SU-DHL-6 (cell line): ENCODE data around the gene SLX4.

Experiments used
- H2AFZ ChIP-seq: fragments of 200-600 bp; sonication (generic); 2 replicates; pipeline ENCODE4 v1.6.1; 2014; ENCODE audit warnings: low read depth, mild to moderate bottlenecking, moderate library complexity, mixed read lengths, antibody characterized with exemption, low read length; ENCODE audit not compliant: severe bottlenecking
- H3F3A ChIP-seq: fragments of 200-600 bp; shearing (Covaris generic); 2 replicates; pipeline ENCODE4 v1.6.0; 2016; ENCODE audit warnings: antibody characterized with exemption, mild to moderate bottlenecking; ENCODE audit not compliant: insufficient read depth
- H3K27ac ChIP-seq: fragments of 200-600 bp; sonication (generic); 2 replicates; pipeline ENCODE4 v1.5.1; 2016; ENCODE audit warnings: low read depth, mild to moderate bottlenecking, low read length, moderate library complexity, mixed read lengths
- H3K27me3 ChIP-seq: fragments of 200-600 bp; sonication (generic), shearing (Covaris generic); 2 replicates; pipeline ENCODE4 v1.6.0; 2014; ENCODE audit warnings: mild to moderate bottlenecking, low read length
- H3K36me3 ChIP-seq: fragments of 200-600 bp; sonication (generic); 2 replicates; pipeline ENCODE4 v1.6.1; 2014; ENCODE audit warnings: mild to moderate bottlenecking, low read length, mixed read lengths
- H3K4me2 ChIP-seq: fragments of 300-600, 200-600 bp; shearing (Covaris generic), sonication (generic); 2 replicates; pipeline ENCODE4 v1.6.0; 2014; ENCODE audit warnings: low read length, low read depth, mild to moderate bottlenecking; ENCODE audit not compliant: poor library complexity, severe bottlenecking
- H3K4me3 ChIP-seq: fragments of 200-600 bp; sonication (generic); 2 replicates; pipeline ENCODE4 v1.5.1; 2014; ENCODE audit warnings: antibody characterized with exemption, low read length, mild to moderate bottlenecking, mixed read lengths; ENCODE audit not compliant: insufficient read depth, poor library complexity, severe bottlenecking
- H3K79me2 ChIP-seq: fragments of 200-600 bp; sonication (generic); 2 replicates; pipeline ENCODE4 v1.6.1; 2014; ENCODE audit warnings: mild to moderate bottlenecking, low read length, moderate library complexity; ENCODE audit not compliant: insufficient read depth
- H3K9ac ChIP-seq: fragments of 200-600 bp; sonication (generic); 2 replicates; pipeline ENCODE4 v1.7.0; 2014; ENCODE audit warnings: mild to moderate bottlenecking, low read length
- H3K9me2 ChIP-seq: fragments of 200-600 bp; sonication (generic); replicated peaks from 2 replicates; pipeline ENCODE4 v1.6.1; 2014; ENCODE audit warnings: low read length; ENCODE audit not compliant: insufficient read depth
- H3K9me3 ChIP-seq: fragments of 200-600 bp; sonication (generic); 2 replicates; pipeline ENCODE4 v1.6.1; 2014; ENCODE audit warnings: low read length, mixed read lengths; ENCODE audit not compliant: insufficient read depth
- H4K20me1 ChIP-seq: fragments of 200-600 bp; sonication (generic); 2 replicates; pipeline ENCODE4 v1.6.1; 2014; ENCODE audit warnings: low read depth, mild to moderate bottlenecking, antibody characterized with exemption, low read length, moderate library complexity, mixed read lengths
- EZH2phosphoT487 ChIP-seq: fragments of 200-600 bp; sonication (generic), shearing (Covaris generic); conservative IDR thresholded peaks from 2 replicates; pipeline ENCODE4 v1.6.1; 2018; ENCODE audit warnings: mild to moderate bottlenecking, antibody characterized with exemption, low read length, moderate library complexity, mixed read lengths
- TF ChIP-seq, protein P1 (sequence below): fragments of 200-600 bp; sonication (generic); IDR thresholded peaks from one replicate; pipeline ENCODE4 v1.5.1; 2017; ENCODE audit warnings: antibody characterized with exemption, mild to moderate bottlenecking, low read length, moderate library complexity; ENCODE audit not compliant: insufficient read depth, poor library complexity, severe bottlenecking

Gene SLX4

DNA sequence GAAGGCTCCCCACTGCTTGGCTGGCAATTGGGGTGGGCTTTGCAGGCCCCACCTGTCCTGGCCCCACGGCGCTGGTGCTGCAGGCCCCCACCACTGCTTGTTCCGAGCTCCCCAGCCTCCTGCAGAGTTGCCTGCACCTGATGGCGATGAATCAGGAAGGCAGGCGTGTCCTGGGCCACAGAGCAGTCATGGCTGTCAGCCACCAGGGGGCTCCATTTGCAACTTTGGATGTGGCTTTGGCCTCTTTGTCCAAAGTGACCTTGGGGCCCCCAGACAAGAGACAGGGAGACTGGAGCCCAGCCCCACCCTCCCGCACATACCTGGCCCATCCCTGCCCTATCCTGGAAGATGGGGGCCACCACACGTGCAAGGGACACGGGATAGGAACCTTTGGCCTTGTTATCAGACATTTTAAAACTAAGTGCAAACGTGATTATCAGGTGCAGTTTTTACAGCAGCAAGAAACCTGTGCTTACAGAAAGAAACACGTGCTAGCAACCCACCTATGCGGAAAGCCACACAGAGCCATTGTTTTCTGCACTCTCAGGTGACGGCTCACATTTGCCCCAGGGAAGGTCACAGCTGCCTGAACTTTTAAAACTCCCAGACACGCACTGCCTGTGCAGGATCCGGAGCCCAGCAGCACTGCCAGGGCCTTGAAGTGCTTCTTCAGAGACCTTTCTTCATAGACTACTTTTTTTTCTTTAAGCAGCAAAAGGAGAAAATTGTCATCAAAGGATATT, 43.0 kb upstream of the SLX4 start, which contains the start of gene DNASE1:
DNASE1 (plus strand) TSS at position 443 of the 743 bp plus-strand sequence. CDS start 683 bp downstream, outside the sequence.
- no peaks in the 10 kb centered on the region for H3K27me3 ChIP-seq
- H3K4me3 ChIP-seq: no peak within 1 kb of the TSS
- H3K36me3 ChIP-seq: peaks cover 8% of the 10 kb centered on the region; the same call in 1 of the 2 replicates
- H3K27ac ChIP-seq: peak within 1 kb of the TSS; percentile 39; the same call in 1 of the 2 replicates
- H3F3A ChIP-seq: peaks cover 29% of the 10 kb centered on the region
- H3K79me2 ChIP-seq: peaks cover 5% of the 10 kb centered on the region; the same call in 1 of the 2 replicates
- H2AFZ ChIP-seq: no peak within 1 kb of the TSS
- no peak within 1 kb of the TSS for H3K4me2 ChIP-seq
- H3K9me3 ChIP-seq: no peaks in the 10 kb centered on the region
- TF ChIP-seq, protein P1, sequence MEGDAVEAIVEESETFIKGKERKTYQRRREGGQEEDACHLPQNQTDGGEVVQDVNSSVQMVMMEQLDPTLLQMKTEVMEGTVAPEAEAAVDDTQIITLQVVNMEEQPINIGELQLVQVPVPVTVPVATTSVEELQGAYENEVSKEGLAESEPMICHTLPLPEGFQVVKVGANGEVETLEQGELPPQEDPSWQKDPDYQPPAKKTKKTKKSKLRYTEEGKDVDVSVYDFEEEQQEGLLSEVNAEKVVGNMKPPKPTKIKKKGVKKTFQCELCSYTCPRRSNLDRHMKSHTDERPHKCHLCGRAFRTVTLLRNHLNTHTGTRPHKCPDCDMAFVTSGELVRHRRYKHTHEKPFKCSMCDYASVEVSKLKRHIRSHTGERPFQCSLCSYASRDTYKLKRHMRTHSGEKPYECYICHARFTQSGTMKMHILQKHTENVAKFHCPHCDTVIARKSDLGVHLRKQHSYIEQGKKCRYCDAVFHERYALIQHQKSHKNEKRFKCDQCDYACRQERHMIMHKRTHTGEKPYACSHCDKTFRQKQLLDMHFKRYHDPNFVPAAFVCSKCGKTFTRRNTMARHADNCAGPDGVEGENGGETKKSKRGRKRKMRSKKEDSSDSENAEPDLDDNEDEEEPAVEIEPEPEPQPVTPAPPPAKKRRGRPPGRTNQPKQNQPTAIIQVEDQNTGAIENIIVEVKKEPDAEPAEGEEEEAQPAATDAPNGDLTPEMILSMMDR: peak; percentile 81
- no peak for TF ChIP-seq EZH2phosphoT487
- H3K9me2 ChIP-seq: no peaks in the 10 kb centered on the region
- no peak within 1 kb of the TSS for H3K9ac ChIP-seq
- H4K20me1 ChIP-seq: no peaks in the 10 kb centered on the region

DNA sequence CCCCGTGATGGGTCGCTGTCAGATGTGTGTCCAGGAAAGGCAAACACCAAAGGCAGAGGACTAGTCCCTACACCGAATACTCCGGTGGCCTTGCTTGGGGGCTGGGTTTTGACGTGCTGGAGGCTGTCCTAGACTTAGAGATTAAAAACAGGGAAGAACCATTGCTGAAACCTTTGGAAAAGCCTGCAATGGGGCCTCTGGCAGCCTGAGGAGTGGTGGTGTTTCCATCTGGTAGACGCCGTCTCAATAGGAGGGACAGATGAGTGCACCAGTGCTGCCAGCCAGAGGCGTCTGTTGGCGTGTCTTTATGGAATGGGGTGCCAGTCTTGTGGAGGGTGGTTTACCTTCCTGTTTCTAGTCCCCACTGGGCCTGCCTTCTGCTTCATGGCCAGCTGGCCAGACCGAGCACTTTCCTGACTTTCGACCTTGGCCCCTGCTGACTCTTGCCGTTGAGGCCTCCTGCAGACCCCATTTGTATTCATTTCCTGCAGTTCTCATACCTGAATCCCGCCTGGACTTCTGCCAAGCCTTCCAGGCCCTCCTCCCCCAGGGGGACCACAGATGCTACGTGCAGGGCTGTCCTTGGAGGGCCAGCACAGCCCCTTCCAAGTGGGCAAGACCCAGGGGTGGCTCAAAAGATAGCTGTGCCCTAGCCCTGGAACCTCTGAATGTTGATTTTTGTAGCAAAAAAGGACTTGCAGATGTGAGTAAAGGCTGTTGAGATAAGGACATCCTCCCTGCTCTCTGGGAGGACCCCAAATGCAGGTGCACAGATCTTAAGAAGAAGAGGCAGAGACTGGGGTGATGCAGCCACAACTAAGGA, 41.2 kb upstream of the SLX4 start:
- no peak overlapping the region for H3K4me2 ChIP-seq
- TF ChIP-seq, protein P1: no peak
- TF ChIP-seq EZH2phosphoT487: no peak
- no peak overlapping the region for H3K9ac ChIP-seq
- H4K20me1 ChIP-seq: no peaks in the 10 kb centered on the region
- H3K36me3 ChIP-seq: 0 out of 2 replicates have a peak, but pooled peaks cover 2% of the 10 kb centered on the region
- no peaks in the 10 kb centered on the region for H3K9me2 ChIP-seq
- H2AFZ ChIP-seq: no peak overlapping the region
- H3K9me3 ChIP-seq: no peaks in the 10 kb centered on the region
- H3K4me3 ChIP-seq: no peak overlapping the region
- no peaks in the 10 kb centered on the region for H3K27me3 ChIP-seq
- H3K79me2 ChIP-seq: peaks cover 5% of the 10 kb centered on the region; the same call in 1 of the 2 replicates
- no peak overlapping the region for H3K27ac ChIP-seq
- H3F3A ChIP-seq: peaks cover 25% of the 10 kb centered on the region

DNA sequence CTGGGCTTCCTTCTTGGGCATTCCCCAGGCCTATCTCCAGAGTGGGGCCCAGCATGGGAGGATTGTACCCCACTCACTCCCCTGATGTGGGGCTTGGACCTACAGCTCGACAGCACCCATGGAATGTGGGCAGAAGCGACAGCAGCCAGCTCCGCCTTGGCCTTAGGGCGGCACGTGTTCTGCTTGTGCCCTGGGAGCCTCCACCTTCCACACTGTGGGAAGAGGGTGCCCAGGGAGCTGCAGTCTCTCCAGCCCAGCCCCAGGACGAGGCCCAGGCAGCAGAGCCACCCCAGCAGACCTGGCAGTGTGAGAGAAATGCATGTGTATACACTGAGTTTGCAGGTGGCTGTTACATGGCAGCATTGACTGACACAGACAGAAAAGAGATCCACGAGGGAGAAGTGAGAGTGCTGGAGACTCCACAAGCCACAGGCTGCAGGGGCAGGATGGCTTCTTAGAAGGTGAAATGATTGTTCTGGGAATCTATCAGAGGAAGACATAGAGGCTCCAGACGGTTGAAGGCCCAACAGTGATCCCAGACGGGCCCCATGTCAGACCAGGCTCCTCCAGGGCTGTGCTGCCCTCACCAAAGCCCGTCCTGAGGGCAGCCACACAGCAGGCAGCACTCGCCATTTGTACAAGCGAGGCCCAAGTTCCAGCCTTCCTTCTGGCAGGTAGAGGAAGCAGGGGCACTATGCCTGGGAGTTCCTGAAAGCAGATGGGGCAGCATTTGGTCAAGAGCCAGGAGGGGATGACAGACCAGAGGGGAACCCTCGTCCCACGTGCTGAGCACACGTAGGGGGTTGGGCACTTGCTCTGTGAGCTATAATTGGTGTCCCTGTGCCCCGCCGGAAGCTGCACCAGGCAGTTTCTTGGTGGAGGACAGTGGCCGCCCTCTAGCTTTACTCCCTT, 40.3 kb upstream of the SLX4 start:
- Histone ChIP-seq H4K20me1 (no peaks in the 10 kb centered on the region), H3K27ac (peak overlapping the region; percentile 39; the same call in 1 of the 2 replicates), H3K9me2 (no peaks in the 10 kb centered on the region), H3K79me2 (peaks cover 5% of the 10 kb centered on the region; the same call in 1 of the 2 replicates), H3K4me2 (no peak overlapping the region), H3K9ac (no peak overlapping the region), H2AFZ (no peak overlapping the region), H3K4me3 (no peak overlapping the region), H3F3A (peaks cover 25% of the 10 kb centered on the region), H3K9me3 (no peaks in the 10 kb centered on the region), H3K36me3 (0 out of 2 replicates have a peak, but pooled peaks cover 2% of the 10 kb centered on the region), H3K27me3 (no peaks in the 10 kb centered on the region)
- no peak for TF ChIP-seq EZH2phosphoT487
- TF ChIP-seq, protein P1: no peak
